Measurements from ENCODE around the gene EPN1.

Gene EPN1

GRCh38 chr19:55640043-55640576, 34.9 kb upstream of the EPN1 start:
- H3K4me2 ChIP-seq (ENCODE audit: low read length), result peak overlapping the region; percentile 87
- peaks cover 24% of the 10 kb centered on the region for H3K79me2 ChIP-seq (ENCODE audit: insufficient read depth, low read length)
- no peaks in the 10 kb centered on the region for H3F3A ChIP-seq (ENCODE audit: insufficient read depth, low read length)
- H3K36me3 ChIP-seq (ENCODE audit: insufficient read depth, low read length), result peaks cover 17% of the 10 kb centered on the region
- no peaks in the 10 kb centered on the region for H3K9me2 ChIP-seq (ENCODE audit: low read depth, low read length)
- H3K27me3 ChIP-seq (ENCODE audit: insufficient read depth, low read length), result no peaks in the 10 kb centered on the region
- H3K9ac ChIP-seq (ENCODE audit: low read length), result peak overlapping the region; percentile 96
- H3K4me3 ChIP-seq (ENCODE audit: low read depth, low read length, poor library complexity, severe bottlenecking), result peak overlapping the region; percentile 89
- no peaks in the 10 kb centered on the region for H4K20me1 ChIP-seq (ENCODE audit: insufficient read depth, low read length)
- TF ChIP-seq CTCF (IDR thresholded peaks at IDR 0.05; ENCODE audit: low read length), result peak; percentile 70
- TF ChIP-seq EZH2 (IDR thresholded peaks at IDR 0.05; ENCODE audit: borderline replicate concordance, low read length), result no peak
- peaks cover 59% of the 10 kb centered on the region for H3K4me1 ChIP-seq (ENCODE audit: insufficient read depth, low read length, severe bottlenecking)
- H3K27ac ChIP-seq (ENCODE audit: low read depth, low read length, poor library complexity, severe bottlenecking), result peak overlapping the region; percentile 94
- no peaks in the 10 kb centered on the region for H3K9me3 ChIP-seq (ENCODE audit: low read length)
- no peak overlapping the region for H2AFZ ChIP-seq (ENCODE audit: low read length)

DNA sequence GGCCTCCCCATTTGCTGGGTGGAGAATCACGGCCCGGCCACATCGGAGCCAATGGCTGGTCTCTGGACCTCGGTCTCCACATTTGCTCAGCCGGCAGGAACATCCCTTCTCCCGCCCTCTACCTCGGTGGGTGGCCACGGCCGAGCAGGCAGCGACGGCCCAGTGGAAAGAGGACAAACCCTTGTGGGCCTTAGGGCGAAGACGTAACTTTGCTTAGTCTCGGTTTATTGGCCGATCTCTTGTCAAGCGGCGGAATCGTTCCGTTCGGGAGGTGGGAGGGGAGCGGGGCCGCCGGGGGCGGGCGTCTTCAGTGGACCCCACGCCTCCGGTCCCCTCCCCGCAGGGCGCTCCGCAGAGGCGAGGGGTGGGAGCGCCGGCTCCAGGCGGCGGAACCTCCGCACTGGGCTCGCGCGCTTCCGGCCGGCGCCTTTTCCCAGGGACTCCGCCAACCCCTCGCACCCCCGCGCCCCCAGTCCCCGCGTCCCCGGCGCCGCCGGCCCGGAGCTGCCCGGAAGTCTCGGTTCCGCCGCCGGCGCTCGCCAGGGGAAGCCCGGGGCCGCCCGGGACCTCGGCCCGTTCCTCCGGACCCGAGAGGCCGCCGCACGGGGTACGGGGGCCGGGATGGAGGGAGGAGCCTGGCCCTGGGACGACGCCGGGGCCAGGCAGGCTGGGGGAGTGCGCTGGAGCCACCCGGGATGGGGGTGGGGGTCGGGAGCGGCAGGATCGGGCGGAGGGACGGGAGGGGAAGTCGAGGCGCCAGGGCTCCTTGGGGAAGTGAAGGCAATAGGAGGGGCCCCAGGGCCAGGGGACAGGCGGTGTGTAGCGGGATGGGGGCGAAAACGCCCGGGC, 34.2 kb upstream of the EPN1 start, which contains the start of gene ZNF580:
Gene ZNF580, plus strand, starts transcription at position 426 of the 849 bp plus-strand sequence. CDS start 1,507 bp downstream, outside the sequence.
- peak within 1 kb of the TSS; percentile 89 for H3K4me3 ChIP-seq (ENCODE audit: low read depth, low read length, poor library complexity, severe bottlenecking)
- H3F3A ChIP-seq (ENCODE audit: insufficient read depth, low read length), result 0 out of 2 replicates have a peak, but pooled peaks cover 3% of the 10 kb centered on the region
- H3K9me2 ChIP-seq (ENCODE audit: low read depth, low read length), result no peaks in the 10 kb centered on the region
- peak within 1 kb of the TSS; percentile 87 for H3K4me2 ChIP-seq (ENCODE audit: low read length)
- peaks cover 17% of the 10 kb centered on the region for H3K79me2 ChIP-seq (ENCODE audit: insufficient read depth, low read length)
- H4K20me1 ChIP-seq (ENCODE audit: insufficient read depth, low read length), result no peaks in the 10 kb centered on the region
- TF ChIP-seq EZH2 (IDR thresholded peaks at IDR 0.05; ENCODE audit: borderline replicate concordance, low read length), result no peak
- H3K36me3 ChIP-seq (ENCODE audit: insufficient read depth, low read length), result peaks cover 24% of the 10 kb centered on the region
- no peak within 1 kb of the TSS for H2AFZ ChIP-seq (ENCODE audit: low read length)
- H3K9me3 ChIP-seq (ENCODE audit: low read length), result no peaks in the 10 kb centered on the region
- peak within 1 kb of the TSS; percentile 94 for H3K27ac ChIP-seq (ENCODE audit: low read depth, low read length, poor library complexity, severe bottlenecking)
- H3K27me3 ChIP-seq (ENCODE audit: insufficient read depth, low read length), result no peaks in the 10 kb centered on the region
- peak within 1 kb of the TSS; percentile 96 for H3K9ac ChIP-seq (ENCODE audit: low read length)
- H3K4me1 ChIP-seq (ENCODE audit: insufficient read depth, low read length, severe bottlenecking), result peaks cover 60% of the 10 kb centered on the region

GRCh38 chr19:55641426-55642152, 33.4 kb upstream of the EPN1 start:
- 0 out of 2 replicates have a peak, but pooled peaks cover 3% of the 10 kb centered on the region for H3F3A ChIP-seq (ENCODE audit: insufficient read depth, low read length)
- TF ChIP-seq CTCF (IDR thresholded peaks at IDR 0.05; ENCODE audit: low read length) (no peak), EZH2 (IDR thresholded peaks at IDR 0.05; ENCODE audit: borderline replicate concordance, low read length) (no peak)
- H3K79me2 ChIP-seq (ENCODE audit: insufficient read depth, low read length), result peaks cover 10% of the 10 kb centered on the region
- no peaks in the 10 kb centered on the region for H4K20me1 ChIP-seq (ENCODE audit: insufficient read depth, low read length)
- peaks cover 26% of the 10 kb centered on the region for H3K36me3 ChIP-seq (ENCODE audit: insufficient read depth, low read length)
- no peak overlapping the region for H2AFZ ChIP-seq (ENCODE audit: low read length)
- peak overlapping the region; percentile 94 for H3K27ac ChIP-seq (ENCODE audit: low read depth, low read length, poor library complexity, severe bottlenecking)
- peak overlapping the region; percentile 87 for H3K4me2 ChIP-seq (ENCODE audit: low read length)
- peaks cover 54% of the 10 kb centered on the region for H3K4me1 ChIP-seq (ENCODE audit: insufficient read depth, low read length, severe bottlenecking)
- no peaks in the 10 kb centered on the region for H3K9me2 ChIP-seq (ENCODE audit: low read depth, low read length)
- H3K4me3 ChIP-seq (ENCODE audit: low read depth, low read length, poor library complexity, severe bottlenecking), result peak overlapping the region; percentile 89
- peak overlapping the region; percentile 96 for H3K9ac ChIP-seq (ENCODE audit: low read length)
- H3K9me3 ChIP-seq (ENCODE audit: low read length), result no peaks in the 10 kb centered on the region
- no peaks in the 10 kb centered on the region for H3K27me3 ChIP-seq (ENCODE audit: insufficient read depth, low read length)

All from OCI-LY1 (cell line).